Jurkat, Clone E6-1 (cell line): ENCODE results near the gene USPL1. TPM values are rescaled to one million over a fixed set of nuclear protein-coding genes. Genes with fewer than 3 reads are reported as not detected.
"Not testable (repeated sequence)": the region's sequence is repeated elsewhere in the genome, so short reads cannot be mapped to it uniquely, and the experiment has no call there.

Source experiments
- DNase-seq: peaks from one replicate; pipeline ENCODE4 v3.0.0-alpha.2; 2011; ENCODE audit warnings: low read depth, low spot score
- H3K4me3 ChIP-seq: 2 replicates; pipeline ENCODE4 v1.5.1; 2011; ENCODE audit warnings: mild to moderate bottlenecking, low read length, control low read depth, moderate library complexity
- polyA plus RNA-seq: library from polyadenylated mRNA; unstranded; fragments of >200 nt; gene quantifications from one replicate; pipeline ENCODE4 v1.2.1, GENCODE V29; 2012; ENCODE audit warnings: missing spikeins; ENCODE audit not compliant: insufficient read length, insufficient read depth

USPL1 gene
- polyA plus RNA-seq: 15.6 TPM

GRCh38 chr13:30617315-30618185 lies at the start of gene USPL1:
Gene USPL1 (plus strand): TSS chr13:30617920. CDS start chr13:30621141, 3,221 bp downstream.
- DNase-seq: peak; percentile 99
- peak within 1 kb of the TSS; percentile 88 for H3K4me3 ChIP-seq

- no peak overlapping the region for H3K4me3 ChIP-seq
- no peak for DNase-seq
Observed at GRCh38 chr13:30569901-30570576, 47.7 kb upstream of the USPL1 start.

- no peak overlapping the region for H3K4me3 ChIP-seq
- no peak for DNase-seq
Observed at GRCh38 chr13:30570691-30571090, 47.0 kb upstream of the USPL1 start.

GRCh38 chr13:30572859-30573275 lies 44.9 kb upstream of the USPL1 start:
- H3K4me3 ChIP-seq: peak overlapping the region; percentile 49
- DNase-seq: peak; percentile 74

- H3K4me3 ChIP-seq: no peak overlapping the region
- peak; percentile 96 for DNase-seq
Observed at GRCh38 chr13:30576528-30576927, 41.2 kb upstream of the USPL1 start.

GRCh38 chr13:30577401-30577852 lies 40.3 kb upstream of the USPL1 start:
- no peak overlapping the region for H3K4me3 ChIP-seq
- DNase-seq: peak; percentile 43

- DNase-seq: no peak
- H3K4me3 ChIP-seq: no peak overlapping the region
Observed at GRCh38 chr13:30580852-30581502, 36.7 kb upstream of the USPL1 start.

GRCh38 chr13:30581582-30581981 lies 36.1 kb upstream of the USPL1 start:
- H3K4me3 ChIP-seq: no peak overlapping the region
- peak; percentile 46 for DNase-seq

GRCh38 chr13:30584051-30584731 lies 33.5 kb upstream of the USPL1 start:
- no peak overlapping the region for H3K4me3 ChIP-seq
- DNase-seq: no peak

- no peak for DNase-seq
- no peak overlapping the region for H3K4me3 ChIP-seq
Observed at GRCh38 chr13:30585748-30586262, 31.9 kb upstream of the USPL1 start.

- no peak overlapping the region for H3K4me3 ChIP-seq
- no peak for DNase-seq
Observed at GRCh38 chr13:30587231-30587630, 30.5 kb upstream of the USPL1 start.

- no peak for DNase-seq
- no peak overlapping the region for H3K4me3 ChIP-seq
Observed at GRCh38 chr13:30587739-30588138, 30.0 kb upstream of the USPL1 start.

GRCh38 chr13:30593001-30593400 lies 24.7 kb upstream of the USPL1 start:
- H3K4me3 ChIP-seq: no peak overlapping the region
- DNase-seq: no peak

- H3K4me3 ChIP-seq: no peak overlapping the region
- no peak for DNase-seq
Observed at GRCh38 chr13:30600496-30600895, 17.2 kb upstream of the USPL1 start.

- DNase-seq: no peak
- no peak overlapping the region for H3K4me3 ChIP-seq
Observed at GRCh38 chr13:30601836-30602235, 15.9 kb upstream of the USPL1 start.

GRCh38 chr13:30605052-30605451 lies 12.7 kb upstream of the USPL1 start:
- DNase-seq: no peak
- no peak overlapping the region for H3K4me3 ChIP-seq

GRCh38 chr13:30607186-30607585 lies 10.5 kb upstream of the USPL1 start:
- H3K4me3 ChIP-seq, DNase-seq: not testable (repeated sequence)

GRCh38 chr13:30607908-30608307 lies 9.8 kb upstream of the USPL1 start:
- no peak overlapping the region for H3K4me3 ChIP-seq
- DNase-seq: peak; percentile 79

- DNase-seq: no peak
- H3K4me3 ChIP-seq: no peak overlapping the region
Observed at GRCh38 chr13:30608364-30608763, 9.4 kb upstream of the USPL1 start.
